Smooth muscle cell (in vitro differentiated cells): ENCODE results near the gene ENGASE. TPM values are rescaled to one million over a fixed set of nuclear protein-coding genes. Genes with fewer than 3 reads are reported as not detected.

Experiments used
- DNase-seq: peaks from one replicate; lab custom pipeline; 2025; ENCODE audit not compliant: unreplicated experiment; lab: John Stamatoyannopoulos, UW
- H2AFZ ChIP-seq: fragments of 200-600 bp; sonication (generic); 2 replicates; pipeline ENCODE4 v1.6.0; 2016; ENCODE audit warnings: antibody characterized with exemption, low read depth, mild to moderate bottlenecking
- H3F3A ChIP-seq: fragments of 200-600 bp; sonication (generic); 2 replicates; pipeline ENCODE4 v1.6.0; 2017; ENCODE audit warnings: antibody characterized with exemption, low read depth
- H3K27ac ChIP-seq: fragments of 200-600 bp; sonication (generic); 2 replicates; pipeline ENCODE4 v1.5.1; 2016; ENCODE audit warnings: low read depth, mild to moderate bottlenecking
- H3K27me3 ChIP-seq: fragments of 200-600 bp; sonication (generic); 2 replicates; pipeline ENCODE4 v1.6.1; 2016; ENCODE audit warnings: low read depth, mild to moderate bottlenecking
- H3K36me3 ChIP-seq: fragments of 200-600 bp; sonication (generic); 2 replicates; pipeline ENCODE4 v1.5.1; 2016; ENCODE audit warnings: low read depth
- H3K4me1 ChIP-seq: fragments of 200-600 bp; sonication (generic); 2 replicates; pipeline ENCODE4 v1.5.1; 2016; ENCODE audit warnings: low read depth
- H3K4me2 ChIP-seq: fragments of 200-600 bp; sonication (generic); 2 replicates; pipeline ENCODE4 v1.6.0; 2016; ENCODE audit warnings: mild to moderate bottlenecking
- H3K4me3 ChIP-seq: fragments of 200-600 bp; sonication (generic); 2 replicates; pipeline ENCODE4 v1.5.1; 2016; ENCODE audit warnings: mild to moderate bottlenecking
- H3K79me2 ChIP-seq: fragments of 200-600 bp; sonication (generic); 2 replicates; pipeline ENCODE4 v1.6.0; 2016; ENCODE audit warnings: low read depth, mild to moderate bottlenecking
- H3K9ac ChIP-seq: fragments of 200-600 bp; sonication (generic); 2 replicates; pipeline ENCODE4 v1.6.0; 2016; ENCODE audit warnings: low read depth
- H3K9me3 ChIP-seq: fragments of 200-600 bp; sonication (generic); replicated peaks from 2 replicates; pipeline ENCODE4 v1.5.1; 2016; ENCODE audit warnings: low read depth
- H4K20me1 ChIP-seq: fragments of 200-600 bp; sonication (generic); 2 replicates; pipeline ENCODE4 v1.6.0; 2016; ENCODE audit warnings: low read depth
- CTCF ChIP-seq: fragments of 200-600 bp; sonication (generic); IDR thresholded peaks from 2 replicates; pipeline ENCODE4 v1.5.1; 2017; ENCODE audit warnings: borderline replicate concordance, mild to moderate bottlenecking, antibody characterized with exemption; ENCODE audit not compliant: insufficient read depth, poor library complexity, severe bottlenecking
- WGBS: methylation state at CpG from one replicate; pipeline ENCODE4 v1.1.7; 2016; ENCODE audit warnings: low lambda C conversion rate; 5-methylcytosine and 5-hydroxymethylcytosine counted together
- polyA plus RNA-seq: library from polyadenylated mRNA; unstranded; fragments of >200 nt; fragmentation: Nextera tagmentation; extraction: Ambion mirVana; gene quantifications from 2 replicates; pipeline ENCODE4 v1.2.1, GENCODE V29; 2016
- total RNA-seq: library from RNA; depleted of rRNA; stranded (reverse); fragments of >200 nt; gene quantifications from 2 replicates; pipeline ENCODE4 v1.2.3, GENCODE V29; 2014

Gene ENGASE
- total and polyA plus RNA-seq, 2 experiments from 2014 or later = 3.8 to 9.6 TPM

- no peak overlapping the region for H3K27ac ChIP-seq
- H3K9me3 ChIP-seq = no peaks in the 10 kb centered on the region
- DNase-seq = no peak
- H3K4me1 ChIP-seq = no peaks in the 10 kb centered on the region
- no peaks in the 10 kb centered on the region for H3K36me3 ChIP-seq
- TF ChIP-seq CTCF = no peak
- H2AFZ ChIP-seq = no peak overlapping the region
- H3K9ac ChIP-seq = no peak overlapping the region
- H4K20me1 ChIP-seq = peaks cover 20% of the 10 kb centered on the region
- no peak overlapping the region for H3K4me2 ChIP-seq
- no peaks in the 10 kb centered on the region for H3K27me3 ChIP-seq
- H3F3A ChIP-seq = no peaks in the 10 kb centered on the region
- no peak overlapping the region for H3K4me3 ChIP-seq
- H3K79me2 ChIP-seq = no peaks in the 10 kb centered on the region
- 95% methylated on average over 29 of the region's 31 CpGs for WGBS
Measured at GRCh38 chr17:79089720-79090442, 15.3 kb downstream of the ENGASE start.

GRCh38 chr17:79090443-79091225, 16.0 kb downstream of the ENGASE start:
- Histone ChIP-seq H4K20me1 (peaks cover 20% of the 10 kb centered on the region), H3K4me3 (no peak overlapping the region), H3K27ac (no peak overlapping the region), H3F3A (no peaks in the 10 kb centered on the region), H3K9me3 (no peaks in the 10 kb centered on the region), H3K79me2 (no peaks in the 10 kb centered on the region), H3K9ac (no peak overlapping the region), H3K4me1 (no peaks in the 10 kb centered on the region), H3K4me2 (no peak overlapping the region), H2AFZ (no peak overlapping the region), H3K27me3 (no peaks in the 10 kb centered on the region), H3K36me3 (no peaks in the 10 kb centered on the region)
- WGBS = 81% methylated on average over 32 of the region's 32 CpGs
- no peak for DNase-seq
- no peak for TF ChIP-seq CTCF

GRCh38 chr17:79091226-79091670, 16.6 kb downstream of the ENGASE start:
- Histone ChIP-seq H2AFZ (no peak overlapping the region), H3K27me3 (peaks cover under 1% of the 10 kb centered on the region), H3K4me3 (no peak overlapping the region), H3F3A (no peaks in the 10 kb centered on the region), H3K27ac (no peak overlapping the region), H3K79me2 (no peaks in the 10 kb centered on the region), H3K36me3 (no peaks in the 10 kb centered on the region), H3K9me3 (no peaks in the 10 kb centered on the region), H4K20me1 (peaks cover 20% of the 10 kb centered on the region), H3K4me1 (no peaks in the 10 kb centered on the region), H3K9ac (no peak overlapping the region), H3K4me2 (no peak overlapping the region)
- TF ChIP-seq CTCF = no peak
- DNase-seq = no peak
- 94% methylated on average over 10 of the region's 10 CpGs for WGBS
